Spinal cord (tissue), 10 donors: ENCODE measurements around the gene PLPPR1. TPM values are rescaled to one million over a fixed set of nuclear protein-coding genes. Genes with fewer than 3 reads are reported as not detected.

ENCODE experiments used
- DNase-seq, 6 donors: peaks; one replicate each; pipeline versions ENCODE4 v3.0.0 to v3.0.0-alpha.2; 2013 to 2015; ENCODE audit warnings: low spot score in 6 of 6, low read depth in 4 of 6
- H3K27ac ChIP-seq: one replicate; pipeline ENCODE4 v1.5.1; 2013; ENCODE audit warnings: low read depth, low read length, control low read depth
- H3K27me3 ChIP-seq: one replicate; pipeline ENCODE4 v1.6.1; 2013; ENCODE audit warnings: low read length; ENCODE audit not compliant: control insufficient read depth, insufficient read depth
- H3K36me3 ChIP-seq: one replicate; pipeline ENCODE4 v1.6.1; 2013; ENCODE audit warnings: low read length; ENCODE audit not compliant: control insufficient read depth, insufficient read depth
- H3K4me1 ChIP-seq: one replicate; pipeline ENCODE4 v1.6.1; 2013; ENCODE audit warnings: low read length; ENCODE audit not compliant: control insufficient read depth, insufficient read depth
- H3K4me3 ChIP-seq: one replicate; pipeline ENCODE4 v1.5.1; 2013; ENCODE audit warnings: low read depth, low read length, control low read depth
- H3K9me3 ChIP-seq: one replicate; pipeline ENCODE4 v1.6.1; 2013; ENCODE audit warnings: low read length; ENCODE audit not compliant: control insufficient read depth, insufficient read depth
- WGBS: methylation state at CpG from one replicate; pipeline ENCODE4 v1.1.5; 2013; ENCODE audit warnings: missing lambda C conversion rate; ENCODE audit not compliant: insufficient coverage; 5-methylcytosine and 5-hydroxymethylcytosine counted together
- polyA plus RNA-seq, 2 donors: library from polyadenylated mRNA; unstranded; fragments of 120-200 nt; gene quantifications; one replicate each; pipeline ENCODE4 v1.2.1, GENCODE V29; 2013; ENCODE audit not compliant: insufficient read length in 2 of 2
- total RNA-seq, 2 donors: library from RNA; depleted of rRNA in 1 of 2; stranded (reverse); fragments of 120-200 nt in 1 of 2; fragments of >200 nt in 1 of 2; gene quantifications; one replicate each; pipeline versions ENCODE4 v1.2.3 to v1.2.4, GENCODE V29; 2013 to 2014
- donor health status: healthy.

PLPPR1 gene
- total and polyA plus RNA-seq, 4 donors = 35.9 to 125 (median 106) TPM

- H3K4me3 ChIP-seq = no peak overlapping the region
- DNase-seq = no peak
- no peaks in the 10 kb centered on the region for H3K36me3 ChIP-seq
- no peaks in the 10 kb centered on the region for H3K9me3 ChIP-seq
- no peak overlapping the region for H3K27ac ChIP-seq
- no peaks in the 10 kb centered on the region for H3K4me1 ChIP-seq
- 100% methylated on average over 1 of the region's 1 CpG for WGBS
- H3K27me3 ChIP-seq = no peaks in the 10 kb centered on the region
These were observed 37.4 kb downstream of the PLPPR1 start for GRCh38 chr9:101065930-101066329.

- no CpG with 5 or more reads among the region's 1 CpG for WGBS
- H3K27ac ChIP-seq = no peak overlapping the region
- H3K4me3 ChIP-seq = no peak overlapping the region
- H3K4me1 ChIP-seq = no peaks in the 10 kb centered on the region
- H3K27me3 ChIP-seq = no peaks in the 10 kb centered on the region
- no peaks in the 10 kb centered on the region for H3K36me3 ChIP-seq
- H3K9me3 ChIP-seq = no peaks in the 10 kb centered on the region
- DNase-seq = peak in 1 of 6 donors; percentile 62
These were observed 40.2 kb downstream of the PLPPR1 start for GRCh38 chr9:101068696-101069095.

GRCh38 chr9:101072259-101072658 is 43.7 kb downstream of the PLPPR1 start:
- Histone ChIP-seq H3K27me3 (no peaks in the 10 kb centered on the region), H3K36me3 (no peaks in the 10 kb centered on the region), H3K4me1 (peaks cover 4% of the 10 kb centered on the region), H3K4me3 (no peak overlapping the region), H3K9me3 (no peaks in the 10 kb centered on the region), H3K27ac (no peak overlapping the region)
- no peak for DNase-seq
- 89% methylated on average over 2 of the region's 3 CpGs for WGBS

- 20% methylated on average over 1 of the region's 2 CpGs for WGBS
- peak in 2 of 6 donors; percentile 24 to 87 for DNase-seq
- Histone ChIP-seq H3K27me3 (no peaks in the 10 kb centered on the region), H3K4me1 (peaks cover 4% of the 10 kb centered on the region), H3K4me3 (no peak overlapping the region), H3K9me3 (no peaks in the 10 kb centered on the region), H3K27ac (no peak overlapping the region), H3K36me3 (no peaks in the 10 kb centered on the region)
These were observed 44.6 kb downstream of the PLPPR1 start for GRCh38 chr9:101073122-101073521.

- H3K9me3 ChIP-seq = peaks cover 2% of the 10 kb centered on the region
- no peaks in the 10 kb centered on the region for H3K27me3 ChIP-seq
- H3K4me1 ChIP-seq = no peaks in the 10 kb centered on the region
- H3K27ac ChIP-seq = no peak overlapping the region
- no peak overlapping the region for H3K4me3 ChIP-seq
- peak in 1 of 6 donors; percentile 39 for DNase-seq
- WGBS = 89% methylated on average over 3 of the region's 3 CpGs
- H3K36me3 ChIP-seq = no peaks in the 10 kb centered on the region
These were observed 53.1 kb downstream of the PLPPR1 start for GRCh38 chr9:101081641-101082040.

GRCh38 chr9:101083448-101084202 is 55.1 kb downstream of the PLPPR1 start:
- no peaks in the 10 kb centered on the region for H3K36me3 ChIP-seq
- WGBS = no CpG with 5 or more reads among the region's 5 CpGs
- H3K27me3 ChIP-seq = no peaks in the 10 kb centered on the region
- H3K4me1 ChIP-seq = no peaks in the 10 kb centered on the region
- peak in 1 of 6 donors; percentile 53 for DNase-seq
- H3K9me3 ChIP-seq = peaks cover 2% of the 10 kb centered on the region
- no peak overlapping the region for H3K27ac ChIP-seq
- no peak overlapping the region for H3K4me3 ChIP-seq

- Histone ChIP-seq H3K9me3 (no peaks in the 10 kb centered on the region), H3K4me1 (no peaks in the 10 kb centered on the region), H3K27ac (no peak overlapping the region), H3K4me3 (no peak overlapping the region), H3K27me3 (no peaks in the 10 kb centered on the region), H3K36me3 (no peaks in the 10 kb centered on the region)
- peak in 1 of 6 donors; percentile 25 for DNase-seq
- WGBS = no CpG with 5 or more reads among the region's 3 CpGs
These were observed 58.9 kb downstream of the PLPPR1 start for GRCh38 chr9:101087426-101087825.

- Histone ChIP-seq H3K36me3 (no peaks in the 10 kb centered on the region), H3K27ac (no peak overlapping the region)
- WGBS = no CpG with 5 or more reads among the region's 1 CpG
These were observed 64.4 kb downstream of the PLPPR1 start for GRCh38 chr9:101092922-101093321.

GRCh38 chr9:101093620-101094019 is 65.1 kb downstream of the PLPPR1 start:
- Histone ChIP-seq H3K27me3 (no peaks in the 10 kb centered on the region), H3K27ac (no peak overlapping the region), H3K36me3 (no peaks in the 10 kb centered on the region), H3K9me3 (no peaks in the 10 kb centered on the region), H3K4me1 (no peaks in the 10 kb centered on the region), H3K4me3 (no peak overlapping the region)
- no peak for DNase-seq

More at GRCh38 chr9:101092922-101093321, 64.4 kb downstream of the PLPPR1 start:
- Histone ChIP-seq H3K9me3 (no peaks in the 10 kb centered on the region), H3K4me1 (no peaks in the 10 kb centered on the region), H3K27me3 (no peaks in the 10 kb centered on the region), H3K4me3 (no peak overlapping the region)
- no peak for DNase-seq

GRCh38 chr9:101094686-101095085 is 66.2 kb downstream of the PLPPR1 start:
- Histone ChIP-seq H3K9me3 (no peaks in the 10 kb centered on the region), H3K27ac (no peak overlapping the region), H3K36me3 (no peaks in the 10 kb centered on the region), H3K27me3 (no peaks in the 10 kb centered on the region), H3K4me3 (no peak overlapping the region), H3K4me1 (no peaks in the 10 kb centered on the region)
- DNase-seq = no peak
- WGBS = no CpG with 5 or more reads among the region's 1 CpG
